Measurements from ENCODE around the gene COPB2. TPM values are rescaled to one million over a fixed set of nuclear protein-coding genes. Genes with fewer than 3 reads are reported as not detected.

The COPB2 gene
- total RNA-seq, 3 donors from 2014 or later, result 105 to 129 (median 117) TPM

- H3K4me3 ChIP-seq, result no peak overlapping the region
- intact Hi-C loops (cut with DNase I, micrococcal nuclease), result no loop called here
- no peak for ATAC-seq
Observed at GRCh38 chr3:139307601-139308555, 81.6 kb downstream of the COPB2 start.

More at GRCh38 chr3:139307601-139308555, 81.6 kb downstream of the COPB2 start:
- Histone ChIP-seq H3K4me1 (ENCODE audit: low read depth) (no peaks in the 10 kb centered on the region), H3K9me3 (no peaks in the 10 kb centered on the region), H3K36me3 (ENCODE audit: low read depth) (no peaks in the 10 kb centered on the region)
- TF ChIP-seq, protein P1, sequence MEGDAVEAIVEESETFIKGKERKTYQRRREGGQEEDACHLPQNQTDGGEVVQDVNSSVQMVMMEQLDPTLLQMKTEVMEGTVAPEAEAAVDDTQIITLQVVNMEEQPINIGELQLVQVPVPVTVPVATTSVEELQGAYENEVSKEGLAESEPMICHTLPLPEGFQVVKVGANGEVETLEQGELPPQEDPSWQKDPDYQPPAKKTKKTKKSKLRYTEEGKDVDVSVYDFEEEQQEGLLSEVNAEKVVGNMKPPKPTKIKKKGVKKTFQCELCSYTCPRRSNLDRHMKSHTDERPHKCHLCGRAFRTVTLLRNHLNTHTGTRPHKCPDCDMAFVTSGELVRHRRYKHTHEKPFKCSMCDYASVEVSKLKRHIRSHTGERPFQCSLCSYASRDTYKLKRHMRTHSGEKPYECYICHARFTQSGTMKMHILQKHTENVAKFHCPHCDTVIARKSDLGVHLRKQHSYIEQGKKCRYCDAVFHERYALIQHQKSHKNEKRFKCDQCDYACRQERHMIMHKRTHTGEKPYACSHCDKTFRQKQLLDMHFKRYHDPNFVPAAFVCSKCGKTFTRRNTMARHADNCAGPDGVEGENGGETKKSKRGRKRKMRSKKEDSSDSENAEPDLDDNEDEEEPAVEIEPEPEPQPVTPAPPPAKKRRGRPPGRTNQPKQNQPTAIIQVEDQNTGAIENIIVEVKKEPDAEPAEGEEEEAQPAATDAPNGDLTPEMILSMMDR (IDR thresholded peaks at IDR 0.05), result no peak
- no peak for DNase-seq

Other genes starting within 250 kb of the COPB2 start
- 10 to 100 TPM; 39.4 to 52.0 (median 46.4) TPM for gene MRPS22, start 45.6 kb downstream of the COPB2 start, total RNA-seq
- gene RBP2, start 86.9 kb upstream of the COPB2 start, total RNA-seq, result 1 to 10 TPM in 2 of 3 donors, under 1 TPM in 1; 0.76 to 3.5 (median 1.5) TPM
- 10 to 100 TPM in 1 of 3 donors, 1 to 10 TPM in 2; 4.6 to 15.3 (median 5.0) TPM for gene RBP1, start 150.1 kb upstream of the COPB2 start, total RNA-seq

Measured in mucosa of descending colon (tissue), 3 donors.